Thyroid gland (tissue), 4 donors: ENCODE measurements around the gene CALU.

Experiments
- POLR2A ChIP-seq, 2 donors: fragments of 450-650 bp; IDR thresholded peaks; one replicate each; pipeline ENCODE4 v1.6.1; 2017; ENCODE audit warnings: antibody characterized with exemption in 2 of 2, mild to moderate bottlenecking in 2 of 2, moderate library complexity in 1 of 2
- TF ChIP-seq, protein P1 (sequence below), 6 experiments: fragments of 200-600 bp in 3 of 6; fragments of 450-650 bp in 3 of 6; sonication (generic) in 3 of 6; IDR thresholded peaks; one replicate each; pipeline ENCODE4 v1.5.1; 2016 to 2019; ENCODE audit warnings: antibody characterized with exemption in 6 of 6, mild to moderate bottlenecking in 2 of 6, inconsistent platforms in 1 of 6, moderate library complexity in 1 of 6

DNA sequence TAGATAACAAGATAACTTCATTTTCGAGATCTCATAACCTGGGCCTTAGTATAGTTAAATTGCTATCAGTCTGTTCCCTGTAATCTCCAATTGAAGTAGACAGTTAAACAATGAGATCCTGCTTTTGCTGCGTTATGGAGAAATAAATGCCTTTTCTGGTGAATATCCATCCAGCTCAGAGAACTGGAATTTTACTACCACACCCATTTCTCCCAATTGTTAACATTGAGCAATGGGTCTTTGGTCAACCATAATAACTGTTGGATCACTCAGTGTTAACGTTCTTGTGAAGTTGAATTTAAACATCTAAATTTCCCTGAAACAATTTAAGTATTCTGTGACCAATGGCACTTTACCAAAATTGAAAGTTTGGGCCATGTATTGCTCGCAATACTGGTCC, 3.0 kb downstream of the CALU start:
- TF ChIP-seq, protein P1, sequence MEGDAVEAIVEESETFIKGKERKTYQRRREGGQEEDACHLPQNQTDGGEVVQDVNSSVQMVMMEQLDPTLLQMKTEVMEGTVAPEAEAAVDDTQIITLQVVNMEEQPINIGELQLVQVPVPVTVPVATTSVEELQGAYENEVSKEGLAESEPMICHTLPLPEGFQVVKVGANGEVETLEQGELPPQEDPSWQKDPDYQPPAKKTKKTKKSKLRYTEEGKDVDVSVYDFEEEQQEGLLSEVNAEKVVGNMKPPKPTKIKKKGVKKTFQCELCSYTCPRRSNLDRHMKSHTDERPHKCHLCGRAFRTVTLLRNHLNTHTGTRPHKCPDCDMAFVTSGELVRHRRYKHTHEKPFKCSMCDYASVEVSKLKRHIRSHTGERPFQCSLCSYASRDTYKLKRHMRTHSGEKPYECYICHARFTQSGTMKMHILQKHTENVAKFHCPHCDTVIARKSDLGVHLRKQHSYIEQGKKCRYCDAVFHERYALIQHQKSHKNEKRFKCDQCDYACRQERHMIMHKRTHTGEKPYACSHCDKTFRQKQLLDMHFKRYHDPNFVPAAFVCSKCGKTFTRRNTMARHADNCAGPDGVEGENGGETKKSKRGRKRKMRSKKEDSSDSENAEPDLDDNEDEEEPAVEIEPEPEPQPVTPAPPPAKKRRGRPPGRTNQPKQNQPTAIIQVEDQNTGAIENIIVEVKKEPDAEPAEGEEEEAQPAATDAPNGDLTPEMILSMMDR (IDR thresholded peaks at IDR 0.05), result no peak
- TF ChIP-seq POLR2A (IDR thresholded peaks at IDR 0.05), result no peak
